ENCODE results near the gene PLOD3.

DNA sequence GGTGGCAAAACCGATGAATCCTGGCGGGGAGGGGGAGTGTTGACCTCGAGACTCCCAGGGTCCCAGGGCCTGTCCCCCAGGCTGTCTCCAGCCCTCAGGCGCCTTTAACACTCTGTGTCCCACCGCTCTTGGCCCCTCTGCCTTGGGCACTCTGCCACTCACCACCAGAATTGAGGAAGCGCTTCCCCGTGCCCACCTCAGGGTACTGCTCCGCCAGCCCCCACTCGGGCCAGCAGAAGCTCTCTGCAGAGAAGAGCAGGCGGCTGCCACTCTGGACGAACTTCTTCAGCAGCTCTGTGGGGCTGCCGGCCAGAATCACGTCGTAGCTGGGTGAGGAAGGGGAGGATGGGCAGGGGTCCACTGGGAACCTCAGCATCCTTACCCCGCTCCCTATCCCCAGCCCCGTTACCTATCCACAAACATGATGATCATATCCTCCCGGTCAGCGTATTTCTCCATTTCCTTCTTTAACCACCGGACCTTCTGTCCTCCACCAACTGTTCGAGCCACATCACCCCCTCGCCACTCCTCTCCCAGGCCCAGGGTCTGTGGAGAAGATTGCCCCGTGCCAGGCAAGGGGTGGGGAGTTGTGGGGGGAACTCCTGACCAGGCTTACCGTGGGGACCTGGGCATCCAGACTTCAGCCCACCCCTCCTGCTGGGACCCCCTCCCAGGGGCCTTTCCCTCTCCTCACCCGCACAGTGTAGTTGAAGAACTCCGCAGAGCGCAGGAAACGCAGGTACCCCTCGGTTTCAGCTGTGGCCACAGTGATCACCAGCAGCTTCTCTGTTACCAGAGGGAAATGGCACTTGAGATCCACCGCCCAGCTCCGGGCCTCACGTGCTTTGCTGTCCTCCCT, 1.2 kb downstream of the PLOD3 start:
- no peak for TF ChIP-seq POLR2A (IDR thresholded peaks at IDR 0.05)
- TF ChIP-seq, protein P1, sequence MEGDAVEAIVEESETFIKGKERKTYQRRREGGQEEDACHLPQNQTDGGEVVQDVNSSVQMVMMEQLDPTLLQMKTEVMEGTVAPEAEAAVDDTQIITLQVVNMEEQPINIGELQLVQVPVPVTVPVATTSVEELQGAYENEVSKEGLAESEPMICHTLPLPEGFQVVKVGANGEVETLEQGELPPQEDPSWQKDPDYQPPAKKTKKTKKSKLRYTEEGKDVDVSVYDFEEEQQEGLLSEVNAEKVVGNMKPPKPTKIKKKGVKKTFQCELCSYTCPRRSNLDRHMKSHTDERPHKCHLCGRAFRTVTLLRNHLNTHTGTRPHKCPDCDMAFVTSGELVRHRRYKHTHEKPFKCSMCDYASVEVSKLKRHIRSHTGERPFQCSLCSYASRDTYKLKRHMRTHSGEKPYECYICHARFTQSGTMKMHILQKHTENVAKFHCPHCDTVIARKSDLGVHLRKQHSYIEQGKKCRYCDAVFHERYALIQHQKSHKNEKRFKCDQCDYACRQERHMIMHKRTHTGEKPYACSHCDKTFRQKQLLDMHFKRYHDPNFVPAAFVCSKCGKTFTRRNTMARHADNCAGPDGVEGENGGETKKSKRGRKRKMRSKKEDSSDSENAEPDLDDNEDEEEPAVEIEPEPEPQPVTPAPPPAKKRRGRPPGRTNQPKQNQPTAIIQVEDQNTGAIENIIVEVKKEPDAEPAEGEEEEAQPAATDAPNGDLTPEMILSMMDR (IDR thresholded peaks at IDR 0.05), result no peak
- TF ChIP-seq POLR2AphosphoS5 (IDR thresholded peaks at IDR 0.05), result no peak
